OCI-LY1 (cell line): ENCODE results near the gene IGSF9B.

Source experiments
- EZH2 ChIP-seq: fragments of 200-600 bp; sonication (generic), shearing (Covaris generic); IDR thresholded peaks from 2 replicates; pipeline ENCODE4 v1.8.0; 2017; ENCODE audit warnings: borderline replicate concordance, mixed run types, mild to moderate bottlenecking, antibody characterized with exemption, low read length, moderate library complexity, mixed read lengths
- TF ChIP-seq, protein P1 (sequence below): fragments of 200-600 bp; sonication (generic), shearing (Covaris generic); IDR thresholded peaks from 2 replicates; pipeline ENCODE4 v1.5.1; 2017; ENCODE audit warnings: mild to moderate bottlenecking, antibody characterized with exemption, low read length, moderate library complexity, mixed read lengths

GRCh38 chr11:133999355-133999754 lies 42.6 kb upstream of the IGSF9B start:
- TF ChIP-seq, protein P1, sequence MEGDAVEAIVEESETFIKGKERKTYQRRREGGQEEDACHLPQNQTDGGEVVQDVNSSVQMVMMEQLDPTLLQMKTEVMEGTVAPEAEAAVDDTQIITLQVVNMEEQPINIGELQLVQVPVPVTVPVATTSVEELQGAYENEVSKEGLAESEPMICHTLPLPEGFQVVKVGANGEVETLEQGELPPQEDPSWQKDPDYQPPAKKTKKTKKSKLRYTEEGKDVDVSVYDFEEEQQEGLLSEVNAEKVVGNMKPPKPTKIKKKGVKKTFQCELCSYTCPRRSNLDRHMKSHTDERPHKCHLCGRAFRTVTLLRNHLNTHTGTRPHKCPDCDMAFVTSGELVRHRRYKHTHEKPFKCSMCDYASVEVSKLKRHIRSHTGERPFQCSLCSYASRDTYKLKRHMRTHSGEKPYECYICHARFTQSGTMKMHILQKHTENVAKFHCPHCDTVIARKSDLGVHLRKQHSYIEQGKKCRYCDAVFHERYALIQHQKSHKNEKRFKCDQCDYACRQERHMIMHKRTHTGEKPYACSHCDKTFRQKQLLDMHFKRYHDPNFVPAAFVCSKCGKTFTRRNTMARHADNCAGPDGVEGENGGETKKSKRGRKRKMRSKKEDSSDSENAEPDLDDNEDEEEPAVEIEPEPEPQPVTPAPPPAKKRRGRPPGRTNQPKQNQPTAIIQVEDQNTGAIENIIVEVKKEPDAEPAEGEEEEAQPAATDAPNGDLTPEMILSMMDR: no peak
- TF ChIP-seq EZH2: no peak
